ENCODE results near the gene CCNL2.

DNA sequence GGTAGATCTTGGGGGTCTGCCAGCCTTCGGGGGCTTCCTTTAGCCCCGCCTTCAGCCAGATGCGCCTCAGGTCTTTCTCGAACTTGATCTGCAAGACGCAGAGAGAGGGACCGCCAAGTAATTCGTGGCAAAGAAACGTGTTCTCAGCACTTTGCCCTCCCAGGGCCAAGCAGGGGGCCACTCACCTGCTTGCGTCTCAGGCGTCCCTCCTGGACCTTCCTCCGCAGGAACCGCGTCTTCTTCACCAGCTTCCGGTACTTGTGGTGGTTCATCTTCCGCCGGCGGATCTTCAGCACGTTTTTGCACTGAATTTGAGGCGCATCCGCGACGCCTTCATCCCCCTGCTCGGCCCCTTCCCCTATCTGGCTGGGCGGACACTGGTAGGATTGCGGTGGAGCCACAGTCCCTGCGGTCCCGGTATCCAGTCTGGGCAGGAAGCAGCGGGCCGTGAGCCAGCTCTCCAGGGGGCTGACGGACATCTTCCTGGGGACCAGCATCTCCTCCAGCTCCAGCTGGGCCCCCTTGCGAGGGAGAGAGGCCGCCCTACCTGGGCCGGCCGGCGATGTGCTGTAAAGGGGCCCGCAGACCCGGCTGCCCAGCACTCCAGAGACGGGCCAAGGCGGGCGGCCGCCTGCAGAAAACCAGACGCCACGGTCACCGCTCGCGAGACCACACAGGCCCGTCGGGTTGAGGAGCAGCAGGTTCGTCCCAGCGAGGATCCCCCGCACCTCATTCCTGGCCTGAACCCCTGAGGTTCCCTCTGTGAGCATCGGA is 25.1 kb downstream of the CCNL2 start:
- TF ChIP-seq ZNF274 (IDR thresholded peaks at IDR 0.05; ENCODE audit: low read depth, low read length) (no peak), YY1 (IDR thresholded peaks at IDR 0.05; ENCODE audit: insufficient read depth, insufficient read length) (no peak), SUZ12 (IDR thresholded peaks at IDR 0.05; ENCODE audit: extremely low read depth, insufficient read depth, insufficient read length) (no peak)
